Calu3 (cell line): ENCODE data around the gene QPCTL. TPM values are rescaled to one million over a fixed set of nuclear protein-coding genes. Genes with fewer than 3 reads are reported as not detected.
A peak's percentile ranks its signal among the peaks of the same experiment; 100 is the strongest.

Experiments used
- Bru-seq: library from RNA; stranded (reverse); fragments of 400-500 nt; gene quantifications from one replicate; lab custom pipeline; 2021; lab: Mats Ljungman, UMichigan
- BruChase-seq, 2 experiments: library from RNA; stranded (reverse); fragments of 400-500 nt; gene quantifications; one replicate each; lab custom pipeline; 2021; lab: Mats Ljungman, UMichigan
- BruUV-seq: library from RNA; stranded (reverse); fragments of 400-500 nt; replicated peaks from 2 replicates; lab custom pipeline; 2021; lab: Mats Ljungman, UMichigan
- CTCF ChIA-PET: fragments of 300-600 bp; sonication (Branson Sonifier 250); formaldehyde crosslinking; loops from one replicate; lab custom pipeline; 2022; ENCODE audit warnings: antibody characterized with exemption; lab: Charles Lee
- DNase-seq: peaks from one replicate; pipeline ENCODE4 v3.0.0; 2022
- H3K27ac Mint-ChIP-seq: one replicate; pipeline ENCODE4 v1.8.0; 2022; ENCODE audit warnings: mixed read lengths; ENCODE audit not compliant: unreplicated experiment
- H3K27me3 Mint-ChIP-seq: one replicate; pipeline ENCODE4 v1.8.0; 2022; ENCODE audit warnings: mixed read lengths; ENCODE audit not compliant: unreplicated experiment
- H3K36me3 Mint-ChIP-seq: one replicate; pipeline ENCODE4 v1.8.0; 2022; ENCODE audit warnings: mild to moderate bottlenecking, moderate library complexity, mixed read lengths; ENCODE audit not compliant: insufficient read depth, unreplicated experiment
- H3K4me1 Mint-ChIP-seq: one replicate; pipeline ENCODE4 v1.8.0; 2022; ENCODE audit warnings: mild to moderate bottlenecking, low read depth, mixed read lengths; ENCODE audit not compliant: unreplicated experiment
- H3K4me3 Mint-ChIP-seq: one replicate; pipeline ENCODE4 v1.8.0; 2022; ENCODE audit warnings: mild to moderate bottlenecking, low read depth, moderate library complexity, mixed read lengths; ENCODE audit not compliant: unreplicated experiment
- H3K9me3 Mint-ChIP-seq: one replicate; pipeline ENCODE4 v1.8.0; 2022; ENCODE audit warnings: low read depth, mixed read lengths; ENCODE audit not compliant: unreplicated experiment
- intact Hi-C: fragments of 100-400 bp; cut with micrococcal nuclease; formaldehyde crosslinking; loops from one replicate; pipeline ENCODE4 v1.10.0; 2022; ENCODE audit not compliant: unreplicated experiment
- long read RNA-seq: library from polyadenylated mRNA; stranded (forward); transcript quantifications from one replicate; pipeline ENCODE4 v2.0.0, GENCODE V29; 2022
- total RNA-seq: library from RNA; stranded (reverse); gene quantifications from 2 replicates; pipeline ENCODE4 v1.2.3, GENCODE V29; 2022
- TF ChIP-seq, protein P1 (sequence below): fragments of 200-600 bp; IDR thresholded peaks from one replicate; pipeline ENCODE4 v1.8.0; 2022; ENCODE audit warnings: antibody characterized with exemption; ENCODE audit not compliant: unreplicated experiment

Gene QPCTL
- total RNA-seq = 20.4 and 20.7 TPM in 2 replicates
- Bru-seq, nascent RNA = percentile 58 among the genes with signal in this experiment
- percentile 59 among the genes with signal in this experiment for BruChase-seq, experiment 1, labeled RNA remaining after a 6-hour chase
- percentile 53 among the genes with signal in this experiment for BruChase-seq, experiment 2, labeled RNA remaining after a 2-hour chase
- long read RNA-seq, partial matches to known transcripts = 4 of 8 reads
- long read RNA-seq, other reads (novel, unspliced or antisense) = 1 of 8 reads

DNA sequence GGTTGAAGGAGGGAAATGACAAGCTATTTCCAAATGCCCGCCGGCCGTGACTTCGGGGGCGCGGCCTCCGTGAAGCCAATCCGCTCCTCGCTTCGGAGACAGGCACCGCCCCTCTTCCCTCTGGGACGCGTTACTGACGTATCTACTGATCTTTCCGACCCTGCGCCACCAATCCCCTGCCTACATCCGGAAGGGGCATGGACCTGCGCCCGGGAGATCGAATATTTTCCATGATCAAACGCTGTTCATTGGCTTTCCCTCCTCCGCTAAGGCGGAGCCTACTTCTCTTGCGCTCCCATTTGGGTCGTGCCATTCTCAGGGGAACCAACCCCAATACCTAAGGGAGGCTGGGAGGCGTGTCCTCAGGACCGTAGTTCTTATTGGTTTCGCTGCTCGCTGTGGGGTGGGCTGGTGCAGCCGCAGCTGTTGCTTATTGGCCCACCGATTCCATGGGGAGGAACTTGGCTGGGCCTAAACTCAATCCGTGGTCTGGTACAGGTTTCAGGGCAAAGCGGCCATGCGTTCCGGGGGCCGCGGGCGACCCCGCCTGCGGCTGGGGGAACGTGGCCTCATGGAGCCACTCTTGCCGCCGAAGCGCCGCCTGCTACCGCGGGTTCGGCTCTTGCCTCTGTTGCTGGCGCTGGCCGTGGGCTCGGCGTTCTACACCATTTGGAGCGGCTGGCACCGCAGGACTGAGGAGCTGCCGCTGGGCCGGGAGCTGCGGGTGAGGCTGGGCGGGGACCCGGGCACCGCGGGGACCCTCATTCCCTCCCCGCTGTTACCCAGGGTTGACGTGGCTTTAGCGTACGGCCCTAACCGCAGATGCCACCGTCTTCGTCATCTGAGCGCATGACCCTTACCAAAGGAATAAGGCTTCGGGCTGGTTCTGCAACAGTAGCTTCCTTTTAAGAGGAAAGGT is at the start of gene QPCTL:
Gene QPCTL (plus strand): TSS at position 480 of the 919 bp plus-strand sequence. CDS start 38 bp downstream, at position 518.
- DNase-seq = peak; percentile 99
- Mint-ChIP-seq H3K4me1 (peaks cover 3% of the 10 kb centered on the region), H3K27me3 (no peaks in the 10 kb centered on the region), H3K36me3 (peaks cover 66% of the 10 kb centered on the region), H3K9me3 (no peaks in the 10 kb centered on the region), H3K4me3 (peak within 1 kb of the TSS; percentile 82), H3K27ac (peak within 1 kb of the TSS; percentile 90)
- TF ChIP-seq, protein P1, sequence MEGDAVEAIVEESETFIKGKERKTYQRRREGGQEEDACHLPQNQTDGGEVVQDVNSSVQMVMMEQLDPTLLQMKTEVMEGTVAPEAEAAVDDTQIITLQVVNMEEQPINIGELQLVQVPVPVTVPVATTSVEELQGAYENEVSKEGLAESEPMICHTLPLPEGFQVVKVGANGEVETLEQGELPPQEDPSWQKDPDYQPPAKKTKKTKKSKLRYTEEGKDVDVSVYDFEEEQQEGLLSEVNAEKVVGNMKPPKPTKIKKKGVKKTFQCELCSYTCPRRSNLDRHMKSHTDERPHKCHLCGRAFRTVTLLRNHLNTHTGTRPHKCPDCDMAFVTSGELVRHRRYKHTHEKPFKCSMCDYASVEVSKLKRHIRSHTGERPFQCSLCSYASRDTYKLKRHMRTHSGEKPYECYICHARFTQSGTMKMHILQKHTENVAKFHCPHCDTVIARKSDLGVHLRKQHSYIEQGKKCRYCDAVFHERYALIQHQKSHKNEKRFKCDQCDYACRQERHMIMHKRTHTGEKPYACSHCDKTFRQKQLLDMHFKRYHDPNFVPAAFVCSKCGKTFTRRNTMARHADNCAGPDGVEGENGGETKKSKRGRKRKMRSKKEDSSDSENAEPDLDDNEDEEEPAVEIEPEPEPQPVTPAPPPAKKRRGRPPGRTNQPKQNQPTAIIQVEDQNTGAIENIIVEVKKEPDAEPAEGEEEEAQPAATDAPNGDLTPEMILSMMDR = no peak
- BruUV-seq = TSS peak; percentile 56
- intact Hi-C loops = no loop called here
- CTCF ChIA-PET = interaction anchor here (0.6 to 4.1 kb wide), 23 partner anchors 10 to 386 kb away, joined by 3 to 46 read pairs (median 4); partner anchors contain the start of genes FBXO46, IRF2BP1, OPA3 and SIX5

GRCh38 chr19:45643024-45643926 is 49.2 kb upstream of the QPCTL start:
- peaks cover 15% of the 10 kb centered on the region for H3K27me3 Mint-ChIP-seq
- H3K36me3 Mint-ChIP-seq = peaks cover 65% of the 10 kb centered on the region
- TF ChIP-seq, protein P1 = peak; percentile 99
- DNase-seq = peak; percentile 94
- H3K4me1 Mint-ChIP-seq = peaks cover 50% of the 10 kb centered on the region
- H3K9me3 Mint-ChIP-seq = peaks cover 7% of the 10 kb centered on the region
- CTCF ChIA-PET = interaction anchor here (0.7 to 3.8 kb wide), 16 partner anchors 17 to 1853 kb away, joined by 3 to 39 read pairs (median 5); partner anchors contain the start of genes DMWD, PPP1R37 and VASP
- intact Hi-C loops = loop anchor here (2.0 to 5.0 kb wide), 5 partner anchors 28 to 150 kb away; partner anchors contain the start of gene VASP
- H3K4me3 Mint-ChIP-seq = peak overlapping the region; percentile 63
- H3K27ac Mint-ChIP-seq = peak overlapping the region; percentile 89
- BruUV-seq = no TSS peak

DNA sequence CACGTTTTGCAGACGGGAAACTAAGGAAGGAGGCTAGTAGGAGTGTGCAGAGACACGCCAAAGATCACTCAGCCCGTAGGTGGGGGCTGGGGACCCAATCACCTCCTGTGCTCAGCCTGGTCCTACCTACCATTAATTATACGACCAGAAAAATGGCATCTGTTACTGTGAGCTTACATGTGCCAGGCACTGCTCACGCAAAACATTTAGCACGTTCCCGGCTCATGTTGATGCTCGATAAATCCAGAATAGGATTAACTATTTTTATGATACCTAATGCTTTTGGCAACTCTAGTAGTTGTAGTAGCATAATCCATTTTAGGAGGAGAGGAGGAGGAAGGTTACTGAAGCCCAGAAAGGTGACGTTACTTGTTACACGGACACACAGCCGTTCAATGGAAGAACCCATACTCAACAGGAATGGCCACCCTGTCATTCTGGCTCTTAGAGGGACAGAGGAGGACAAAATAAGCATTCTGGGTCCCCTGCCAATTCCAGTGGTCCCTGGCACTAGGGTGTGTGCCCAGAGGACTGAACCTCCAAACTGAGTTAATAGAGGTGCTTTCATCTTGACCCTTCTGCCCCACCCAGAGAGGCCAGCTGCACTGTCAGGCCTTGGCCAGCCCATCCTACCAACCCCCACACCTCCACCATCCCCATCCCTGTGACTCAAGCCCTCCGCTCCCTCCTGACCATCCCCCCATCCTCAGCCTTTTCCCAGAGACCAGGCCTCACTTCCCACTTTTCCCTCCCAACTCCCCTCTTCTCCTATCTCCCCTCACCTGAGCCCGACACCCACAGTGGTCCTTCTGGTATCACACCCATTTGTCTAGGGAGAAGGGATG is 48.3 kb upstream of the QPCTL start:
- Mint-ChIP-seq H3K4me3 (peak overlapping the region; percentile 63), H3K27ac (peak overlapping the region; percentile 47), H3K9me3 (peaks cover 7% of the 10 kb centered on the region), H3K4me1 (peaks cover 45% of the 10 kb centered on the region), H3K27me3 (peaks cover 15% of the 10 kb centered on the region), H3K36me3 (peaks cover 56% of the 10 kb centered on the region)
- intact Hi-C loops = loop anchor here (2.0 to 5.0 kb wide), 5 partner anchors 29 to 151 kb away; partner anchors contain the start of gene VASP
- no peak for DNase-seq
- CTCF ChIA-PET = interaction anchor here (0.7 to 3.8 kb wide), 4 partner anchors 33 to 1852 kb away, joined by 4 to 35 read pairs (median 6); partner anchors contain the start of gene DMWD
- no TSS peak for BruUV-seq
- TF ChIP-seq, protein P1 = no peak
